ENCODE measurements around the gene CACNG7. TPM values are rescaled to one million over a fixed set of nuclear protein-coding genes. Genes with fewer than 3 reads are reported as not detected.
A peak's percentile ranks its signal among the peaks of the same experiment; 100 is the strongest.
"Not testable (repeated sequence)": the region's sequence is repeated elsewhere in the genome, so short reads cannot be mapped to it uniquely, and the experiment has no call there.

CACNG7 gene
- total RNA-seq, 1 donor: not detected

DNA sequence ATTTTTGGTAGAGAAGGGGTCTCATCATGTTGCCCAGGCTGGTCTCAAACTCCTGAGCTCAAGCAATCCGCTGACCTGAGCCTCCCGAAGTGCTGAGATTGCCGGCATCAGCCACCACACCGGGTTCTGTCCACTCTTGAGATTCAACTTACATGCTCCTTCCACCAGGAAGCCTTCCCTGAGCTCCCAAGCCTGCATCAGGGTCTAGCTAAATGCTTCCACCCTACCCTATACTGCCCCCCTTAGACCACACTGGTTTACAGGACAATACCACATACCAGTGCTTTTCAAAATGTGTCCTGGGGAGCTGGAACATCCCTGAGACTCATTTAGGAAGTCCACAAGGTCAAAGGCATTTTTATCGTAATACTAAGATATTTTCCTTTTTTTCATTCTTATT lies 38.5 kb downstream of the CACNG7 start:
- DNase-seq (ENCODE audit: low read depth in 2 of 3, low spot score in 2 of 3): no peak

DNA sequence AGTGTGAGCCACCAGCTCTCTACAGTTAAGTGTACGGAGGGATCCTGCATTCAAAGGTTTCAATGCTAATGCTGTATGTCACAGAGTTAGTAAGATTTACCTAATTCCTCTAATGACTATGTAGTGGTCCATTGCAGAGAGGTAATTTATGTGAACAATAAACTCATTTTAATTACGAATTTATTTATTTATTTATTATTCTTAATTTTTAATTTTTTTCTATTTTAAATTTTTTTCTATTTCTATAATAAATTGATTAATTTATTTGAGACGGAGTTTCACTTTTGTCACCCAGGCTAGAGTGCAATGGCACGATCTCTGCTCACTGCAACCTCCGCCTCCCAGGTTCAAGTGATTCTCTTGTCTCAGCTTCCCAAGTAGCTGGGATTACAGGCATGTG lies 39.5 kb downstream of the CACNG7 start:
- DNase-seq (ENCODE audit: low read depth in 2 of 3, low spot score in 2 of 3): not testable (repeated sequence)

DNA sequence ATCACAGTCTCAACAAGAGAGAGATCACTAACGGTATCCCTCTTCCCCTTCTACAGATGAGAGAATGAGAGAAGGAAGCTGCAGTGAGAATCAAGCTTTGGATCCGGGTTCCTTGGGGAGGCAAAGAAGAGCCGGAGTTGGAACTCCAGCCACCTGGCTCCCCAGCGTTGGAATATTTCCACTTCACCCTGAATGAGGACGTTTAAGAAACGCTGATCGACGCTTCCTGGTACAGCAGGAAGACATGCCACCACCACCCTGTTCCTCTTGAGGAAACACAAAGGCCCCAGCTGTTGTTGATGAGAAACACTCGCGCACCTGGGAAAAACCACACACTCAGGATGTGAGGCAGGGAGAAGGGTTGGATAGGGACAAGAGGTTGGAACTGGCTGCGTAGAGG lies 42.4 kb downstream of the CACNG7 start:
- DNase-seq (ENCODE audit: low read depth in 2 of 3, low spot score in 2 of 3): no peak

DNA sequence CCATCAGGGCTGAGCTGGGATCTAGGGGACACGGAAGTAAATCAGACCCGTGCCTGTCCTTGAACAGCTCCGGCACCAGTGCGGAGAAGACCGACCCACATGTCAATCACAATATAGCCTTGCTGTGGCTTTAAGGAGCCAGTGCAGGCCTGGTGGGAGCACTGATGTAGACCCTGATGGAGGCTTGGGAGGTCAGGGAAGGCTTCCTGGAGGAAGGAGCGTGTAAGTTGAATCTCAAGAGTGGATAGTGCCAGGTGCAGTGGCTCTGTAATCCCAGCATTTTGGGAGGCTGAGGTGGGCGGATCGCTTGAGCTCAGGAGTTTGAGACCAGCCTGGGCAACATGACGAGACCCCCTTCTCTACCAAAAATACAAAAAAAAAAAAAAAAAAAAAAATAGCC lies 42.9 kb downstream of the CACNG7 start:
- DNase-seq (ENCODE audit: low read depth in 2 of 3, low spot score in 2 of 3): no peak

DNA sequence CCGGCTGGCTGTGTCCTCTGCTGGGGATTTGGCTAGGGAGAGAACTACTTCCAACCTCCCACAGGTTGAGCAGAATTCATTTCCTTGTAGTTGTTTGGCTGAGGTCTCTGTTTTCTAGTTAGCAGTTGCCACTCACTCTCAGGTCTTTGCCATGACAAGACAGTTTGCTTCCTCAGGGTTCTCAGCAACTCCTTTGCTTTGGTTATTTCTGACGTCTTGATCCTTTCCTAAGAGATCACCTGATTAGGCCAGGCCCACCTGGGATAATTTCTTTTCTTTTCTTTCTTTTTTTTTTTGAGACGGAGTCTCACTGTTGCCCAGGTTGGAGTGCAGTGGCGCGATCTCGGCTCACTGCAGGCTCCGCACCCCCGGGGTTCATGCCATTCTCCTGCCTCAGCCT lies 44.3 kb downstream of the CACNG7 start:
- no peak for DNase-seq (ENCODE audit: low read depth in 2 of 3, low spot score in 2 of 3)

DNA sequence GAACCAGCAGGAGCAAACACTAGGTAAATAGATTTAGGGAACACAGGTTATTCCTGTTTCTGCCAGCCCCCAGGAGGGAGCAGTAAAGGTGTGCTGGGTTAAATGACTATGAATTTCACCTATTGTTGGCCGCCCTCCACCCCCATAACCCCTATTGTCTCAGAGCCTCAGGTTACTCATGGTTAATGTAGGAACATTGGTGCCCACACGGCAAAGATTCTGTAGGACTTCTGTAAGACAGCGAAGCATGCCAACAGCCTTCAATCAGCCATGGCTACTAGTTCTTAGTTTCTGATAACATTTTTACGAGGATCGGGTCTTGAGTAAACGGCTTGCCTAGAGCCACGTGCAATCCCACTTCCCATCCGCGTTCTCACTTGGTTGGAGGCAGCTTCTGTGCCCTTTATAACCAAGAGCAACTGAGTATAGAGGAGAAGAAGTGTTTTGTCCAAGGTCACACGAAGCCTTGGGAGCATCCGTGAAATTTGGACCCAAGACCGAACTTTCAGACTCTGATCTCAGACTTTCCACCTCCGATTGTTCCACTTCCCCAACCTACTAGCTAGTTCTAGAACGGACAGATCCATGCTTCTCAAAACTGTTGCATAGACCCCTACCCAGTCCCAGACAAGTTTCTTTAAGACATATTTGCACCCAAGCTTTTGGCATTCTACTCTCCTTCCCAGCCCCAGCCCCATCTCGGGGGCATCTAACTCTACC lies 48.5 kb downstream of the CACNG7 start:
- DNase-seq (ENCODE audit: low read depth in 2 of 3, low spot score in 2 of 3): no peak

DNA sequence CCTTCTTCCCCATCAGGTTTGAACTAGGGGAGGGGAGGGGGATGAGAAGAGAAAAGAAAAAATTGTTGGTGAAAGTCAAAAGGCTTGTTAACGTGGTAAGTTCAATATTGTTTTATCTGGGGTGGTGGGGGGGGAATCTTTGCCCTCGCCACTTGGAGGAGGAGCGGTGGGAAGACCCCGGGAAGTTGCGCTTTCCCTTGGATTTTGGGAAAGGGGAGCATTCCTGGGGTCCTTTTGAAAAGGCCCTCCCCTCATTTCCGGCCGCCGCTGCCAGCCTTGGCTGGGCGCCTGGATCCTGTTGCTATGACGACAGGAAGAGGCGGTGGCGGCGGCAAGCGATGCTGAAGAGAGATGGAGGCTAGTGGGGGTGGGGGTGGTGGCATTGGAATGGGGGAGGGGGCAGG lies 49.1 kb downstream of the CACNG7 start:
- DNase-seq (ENCODE audit: low read depth in 2 of 3, low spot score in 2 of 3): no peak

DNA sequence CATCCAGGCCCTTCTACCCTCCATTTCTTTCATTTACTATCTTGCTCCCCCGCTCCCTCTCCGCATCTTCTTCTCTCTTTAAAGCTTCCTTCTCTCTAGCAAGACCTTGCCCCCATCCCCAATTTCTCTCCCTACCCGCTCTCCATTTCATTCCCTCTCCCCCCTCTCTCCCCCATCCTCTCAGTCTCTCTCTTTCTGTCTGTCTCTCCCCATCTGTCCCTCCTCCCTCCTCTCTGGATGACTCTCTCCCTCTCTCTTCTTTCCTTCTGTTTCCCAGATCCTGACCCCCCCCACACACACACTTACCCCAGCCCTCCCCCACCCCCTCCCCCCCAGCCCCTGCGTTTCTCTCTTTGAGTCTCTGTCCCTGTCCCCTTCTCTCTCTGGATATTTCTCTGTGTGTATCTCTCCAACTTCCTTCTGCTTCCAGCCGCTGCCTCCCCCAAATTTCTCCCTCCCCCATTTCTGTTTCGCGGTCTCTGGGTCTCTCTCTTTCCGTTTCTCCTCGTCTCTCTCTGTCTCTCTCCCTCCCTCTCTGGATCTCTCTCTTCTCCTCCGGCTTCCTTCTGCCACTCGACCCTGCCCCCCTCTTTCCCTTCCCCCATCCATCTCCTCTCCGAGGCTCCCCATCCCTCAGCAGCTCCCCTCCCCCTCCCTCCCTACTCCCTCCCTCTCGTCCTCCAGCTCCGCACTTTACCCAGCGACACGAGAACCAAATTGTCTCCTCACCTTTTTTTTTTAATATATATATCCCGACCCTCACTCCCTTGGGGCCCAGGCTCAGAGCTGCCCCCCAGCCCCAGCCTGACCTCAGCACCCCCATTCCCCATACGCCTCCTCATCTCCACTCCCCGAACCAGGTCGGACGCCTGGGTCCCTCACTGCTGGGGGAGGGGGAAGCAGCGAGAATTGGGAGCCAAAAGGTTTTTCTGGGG lies 50.0 kb downstream of the CACNG7 start:
- DNase-seq (ENCODE audit: low read depth in 2 of 3, low spot score in 2 of 3): no peak

DNA sequence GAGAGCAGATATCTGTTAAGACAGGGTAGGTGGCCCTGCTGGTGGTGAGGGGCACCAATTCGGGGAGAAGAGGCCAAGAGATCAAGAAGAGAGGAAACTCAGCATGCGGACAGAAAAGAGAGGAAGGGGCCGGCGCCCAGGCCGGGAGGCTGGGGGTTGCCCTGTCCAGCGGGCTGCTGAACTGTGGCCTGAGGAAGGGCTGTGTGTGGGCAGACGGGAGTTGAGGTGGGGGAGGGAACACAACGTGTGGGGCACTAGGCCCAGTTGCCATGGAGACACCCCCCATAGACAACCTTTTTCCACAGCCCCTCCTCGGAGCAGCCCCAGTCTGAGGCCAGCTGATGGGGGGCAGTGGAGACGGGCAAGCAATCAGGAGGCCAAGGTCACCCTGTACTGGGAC lies 51.1 kb downstream of the CACNG7 start:
- DNase-seq (ENCODE audit: low read depth in 2 of 3, low spot score in 2 of 3): no peak

DNA sequence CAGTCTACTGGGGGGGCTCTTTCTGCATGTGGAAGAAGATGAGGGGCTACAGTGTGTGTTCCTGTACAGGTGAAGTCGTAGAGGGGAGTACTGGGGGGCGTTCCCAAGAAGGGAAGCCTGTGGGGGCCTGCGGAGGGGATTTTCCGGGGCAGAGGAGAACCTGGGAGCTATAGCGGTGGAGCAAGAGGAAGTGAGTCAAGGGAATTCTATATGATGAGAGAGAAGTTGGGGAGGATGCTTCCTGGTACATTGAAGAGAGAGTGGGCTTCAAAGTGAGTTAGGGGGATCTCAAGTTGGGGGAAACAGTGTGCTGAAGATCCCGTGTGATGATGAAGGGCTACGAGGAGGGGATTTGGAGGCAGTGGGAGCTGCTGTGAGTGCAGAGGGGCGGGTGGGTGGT lies 51.8 kb downstream of the CACNG7 start:
- no peak for DNase-seq (ENCODE audit: low read depth in 2 of 3, low spot score in 2 of 3)

DNA sequence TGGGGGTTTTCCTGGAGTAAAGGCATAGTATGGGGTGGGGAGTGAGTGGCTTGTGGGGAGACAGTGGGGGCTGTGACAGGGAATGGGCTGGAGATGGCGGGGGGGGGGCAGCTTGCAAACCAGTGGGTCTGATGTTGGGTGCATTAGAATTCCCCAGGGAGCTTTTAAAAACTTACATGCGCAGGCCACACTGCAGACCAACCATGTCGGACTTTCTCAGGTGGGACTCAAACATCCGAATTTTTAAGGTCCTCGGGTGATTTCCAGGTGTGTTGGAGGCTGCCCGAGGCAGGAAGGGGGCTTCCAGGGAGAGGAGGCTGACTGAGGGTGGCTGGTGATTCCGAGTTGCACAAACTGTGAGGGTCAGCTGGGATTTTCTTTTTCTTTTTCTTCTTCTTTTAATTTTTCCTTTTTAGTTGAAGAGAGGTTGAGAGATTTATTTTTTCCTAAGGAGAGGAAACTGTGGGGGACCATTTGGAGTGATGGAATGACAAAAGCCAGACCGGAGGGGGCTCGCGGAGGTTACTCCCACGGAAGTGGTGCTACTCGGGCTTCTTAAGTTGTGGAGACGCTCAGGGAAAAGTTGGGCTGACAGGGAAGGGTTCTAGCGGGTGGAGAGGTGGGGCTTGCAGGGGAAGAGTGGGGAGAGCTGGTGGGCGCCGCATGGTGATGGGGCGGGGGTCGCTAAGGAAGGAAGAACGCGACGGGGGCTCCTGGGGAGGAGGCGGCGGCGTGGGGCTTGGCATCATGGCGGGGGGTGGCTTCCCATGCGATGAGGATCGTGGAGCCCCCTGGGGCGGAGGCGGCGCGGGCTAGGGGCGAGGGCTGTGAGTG lies 52.7 kb downstream of the CACNG7 start:
- no peak for DNase-seq (ENCODE audit: low read depth in 2 of 3, low spot score in 2 of 3)

DNA sequence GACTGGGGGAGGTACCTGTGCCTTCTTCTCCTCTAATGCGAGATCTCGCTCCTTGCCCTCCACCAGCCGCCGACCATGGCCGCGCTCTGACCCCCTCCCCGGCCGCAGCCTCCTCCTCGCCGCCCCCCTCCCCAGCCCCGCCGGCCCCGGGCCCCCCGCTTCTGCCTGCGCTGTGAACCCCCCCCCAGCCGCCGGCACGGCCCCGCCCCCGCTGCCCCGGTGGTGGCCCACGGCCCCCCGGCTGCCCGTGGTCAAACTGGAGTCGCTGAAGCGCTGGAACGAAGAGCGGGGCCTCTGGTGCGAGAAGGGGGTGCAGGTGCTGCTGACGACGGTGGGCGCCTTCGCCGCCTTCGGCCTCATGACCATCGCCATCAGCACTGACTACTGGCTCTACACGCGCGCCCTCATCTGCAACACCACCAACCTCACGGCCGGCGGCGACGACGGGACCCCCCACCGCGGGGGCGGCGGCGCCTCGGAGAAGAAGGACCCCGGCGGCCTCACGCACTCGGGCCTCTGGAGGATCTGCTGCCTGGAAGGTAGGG lies 53.9 kb downstream of the CACNG7 start, which contains the start of gene CACNG8:
Gene CACNG8 (plus strand): TSS at position 51 of the 545 bp plus-strand sequence.
- no peak for DNase-seq (ENCODE audit: low read depth in 2 of 3, low spot score in 2 of 3)

DNA sequence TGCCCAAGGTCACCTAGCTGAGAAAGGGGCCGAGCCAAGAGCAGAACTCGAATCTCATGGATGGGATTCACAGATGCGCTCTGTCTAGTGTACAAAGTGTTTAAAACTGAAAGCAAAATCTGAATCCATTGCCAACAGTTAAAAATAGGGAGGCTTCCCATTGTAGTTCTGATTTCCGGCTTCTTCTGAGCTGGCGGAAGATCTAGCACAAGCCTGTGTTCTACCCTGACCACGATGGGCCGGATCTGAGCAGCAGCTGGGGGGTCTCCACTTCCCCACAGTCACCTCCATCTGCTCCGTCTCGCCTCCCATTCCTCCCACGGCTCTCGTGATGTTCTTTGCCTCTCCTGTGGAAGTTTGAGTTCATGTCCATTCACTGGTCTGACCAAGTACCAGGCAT lies 56.0 kb downstream of the CACNG7 start:
- DNase-seq (ENCODE audit: low read depth in 2 of 3, low spot score in 2 of 3): no peak

DNA sequence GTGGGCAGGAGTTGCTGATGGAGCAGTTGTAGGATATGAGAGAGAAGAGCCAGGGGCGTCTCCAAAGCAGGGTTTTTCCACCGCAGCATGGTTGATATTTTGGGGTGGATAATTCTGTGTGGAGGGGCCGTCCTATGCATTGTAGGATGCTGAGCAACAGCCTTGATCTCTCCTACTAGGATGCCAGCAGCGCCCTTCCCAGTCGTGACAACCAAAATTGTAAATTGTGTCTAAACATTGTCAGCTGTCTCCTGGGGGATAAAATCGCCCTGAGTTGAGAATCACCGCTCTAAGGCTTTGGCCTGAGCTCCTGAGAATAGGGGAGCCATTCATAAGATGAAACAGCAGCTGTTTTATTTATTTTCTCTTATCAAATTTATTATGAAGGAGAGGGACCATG lies 57.9 kb downstream of the CACNG7 start:
- no peak for DNase-seq (ENCODE audit: low read depth in 2 of 3, low spot score in 2 of 3)

DNA sequence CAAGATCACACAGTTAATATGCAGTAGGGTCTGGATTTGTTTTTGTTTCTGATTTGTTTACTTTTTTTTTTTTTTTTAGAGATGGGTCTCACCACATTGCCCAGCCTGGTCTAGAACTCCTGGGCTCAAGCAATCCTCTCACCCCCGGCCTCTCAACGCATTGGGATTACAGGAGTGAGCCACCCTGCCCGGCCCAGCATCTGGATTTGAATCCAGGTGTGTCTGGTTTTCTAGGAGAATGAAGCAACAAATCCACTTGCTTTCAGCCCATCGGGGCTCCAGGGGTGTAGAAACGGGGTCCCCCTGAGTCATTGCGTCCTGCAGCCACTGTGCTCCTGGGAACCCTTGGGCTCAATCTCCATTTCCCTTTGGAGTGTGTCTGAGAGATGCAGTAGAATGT lies 60.3 kb downstream of the CACNG7 start:
- DNase-seq (ENCODE audit: low read depth in 2 of 3, low spot score in 2 of 3): no peak

DNA sequence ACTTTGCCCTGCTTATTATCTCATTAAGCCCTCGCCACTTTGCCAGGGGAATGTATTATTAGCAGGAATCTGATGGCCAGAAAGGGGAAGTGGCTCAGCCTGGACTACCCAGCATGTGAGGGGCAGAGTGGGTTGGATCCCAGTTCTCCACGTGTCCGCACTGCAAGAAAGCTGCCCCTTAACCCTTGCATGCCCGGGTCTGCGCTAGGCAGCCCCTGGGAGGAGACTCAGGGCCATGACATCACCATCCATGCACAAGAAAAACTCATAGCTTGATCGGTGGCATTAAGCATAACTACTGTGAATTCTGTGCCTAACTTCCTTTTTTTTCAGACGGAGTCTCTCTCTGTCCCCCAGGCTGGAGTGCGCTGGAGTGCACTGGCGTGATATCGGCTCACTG lies 62.6 kb downstream of the CACNG7 start:
- DNase-seq (ENCODE audit: low read depth in 2 of 3, low spot score in 2 of 3): peak in 1 of 3 donors; percentile 62

DNA sequence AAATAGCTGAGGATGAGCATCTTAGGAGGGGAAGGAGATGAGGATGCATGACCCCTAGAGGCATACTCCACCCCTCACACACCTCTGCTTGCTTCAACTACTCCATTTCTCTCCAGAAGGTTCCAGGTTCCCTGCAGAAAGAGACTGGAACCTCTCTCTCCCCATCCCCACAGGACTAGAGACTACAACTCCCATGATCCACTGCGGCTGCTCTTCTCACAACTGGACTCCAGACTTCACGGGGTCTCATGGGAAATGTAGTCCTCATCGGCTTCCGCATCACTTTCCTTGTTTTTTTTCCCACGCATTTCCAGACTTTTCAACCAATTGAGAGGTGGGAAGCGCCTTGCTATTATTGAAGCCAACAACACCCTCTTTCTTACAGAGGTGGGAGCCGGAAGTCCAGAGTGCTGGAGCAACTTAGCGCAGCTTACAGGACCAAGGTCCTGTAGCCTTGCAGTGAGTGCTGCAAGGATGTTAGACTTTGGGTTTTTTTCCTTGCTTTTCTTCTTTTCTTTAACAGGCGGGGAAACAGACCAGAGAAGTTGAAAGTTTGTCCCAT lies 68.4 kb downstream of the CACNG7 start:
- peak; percentile 26 to 89 (median 72) for DNase-seq (ENCODE audit: low read depth in 2 of 3, low spot score in 2 of 3)

DNA sequence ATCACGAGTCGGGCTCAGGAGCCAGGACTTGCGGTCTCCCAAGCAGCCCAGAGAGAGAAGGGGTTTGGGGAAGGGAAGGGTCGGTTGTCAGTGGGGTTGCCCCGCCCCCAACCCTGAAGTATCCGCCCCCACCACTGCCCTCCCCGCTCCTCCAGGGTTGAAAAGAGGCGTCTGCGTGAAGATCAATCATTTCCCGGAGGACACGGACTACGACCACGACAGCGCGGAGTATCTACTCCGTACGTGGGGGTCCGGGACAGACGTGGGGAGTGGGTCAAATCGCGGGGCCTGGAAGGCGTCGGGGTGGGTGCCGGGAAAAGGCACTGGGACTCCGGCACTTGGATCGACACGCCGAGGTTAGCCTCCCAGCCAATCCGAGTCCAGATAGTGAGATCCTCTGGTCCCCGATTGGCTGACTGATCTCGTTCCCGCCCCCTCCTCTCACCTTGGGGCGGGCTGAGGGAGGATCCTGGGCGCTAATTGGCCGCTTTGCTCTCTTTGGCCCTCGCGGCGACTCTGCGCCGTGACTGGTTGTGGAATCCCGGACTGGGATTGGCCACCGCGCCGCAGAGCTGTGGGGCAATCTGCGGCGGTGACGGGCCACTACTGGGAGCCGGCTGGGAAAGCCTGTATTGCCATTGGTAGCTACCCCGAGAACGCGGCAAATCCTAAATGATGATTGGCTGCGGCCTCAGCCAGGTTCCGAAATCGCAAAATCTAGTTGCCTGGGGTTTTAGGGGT lies 69.1 kb downstream of the CACNG7 start:
- DNase-seq (ENCODE audit: low read depth in 2 of 3, low spot score in 2 of 3): peak in 2 of 3 donors; percentile 74 to 88

DNA sequence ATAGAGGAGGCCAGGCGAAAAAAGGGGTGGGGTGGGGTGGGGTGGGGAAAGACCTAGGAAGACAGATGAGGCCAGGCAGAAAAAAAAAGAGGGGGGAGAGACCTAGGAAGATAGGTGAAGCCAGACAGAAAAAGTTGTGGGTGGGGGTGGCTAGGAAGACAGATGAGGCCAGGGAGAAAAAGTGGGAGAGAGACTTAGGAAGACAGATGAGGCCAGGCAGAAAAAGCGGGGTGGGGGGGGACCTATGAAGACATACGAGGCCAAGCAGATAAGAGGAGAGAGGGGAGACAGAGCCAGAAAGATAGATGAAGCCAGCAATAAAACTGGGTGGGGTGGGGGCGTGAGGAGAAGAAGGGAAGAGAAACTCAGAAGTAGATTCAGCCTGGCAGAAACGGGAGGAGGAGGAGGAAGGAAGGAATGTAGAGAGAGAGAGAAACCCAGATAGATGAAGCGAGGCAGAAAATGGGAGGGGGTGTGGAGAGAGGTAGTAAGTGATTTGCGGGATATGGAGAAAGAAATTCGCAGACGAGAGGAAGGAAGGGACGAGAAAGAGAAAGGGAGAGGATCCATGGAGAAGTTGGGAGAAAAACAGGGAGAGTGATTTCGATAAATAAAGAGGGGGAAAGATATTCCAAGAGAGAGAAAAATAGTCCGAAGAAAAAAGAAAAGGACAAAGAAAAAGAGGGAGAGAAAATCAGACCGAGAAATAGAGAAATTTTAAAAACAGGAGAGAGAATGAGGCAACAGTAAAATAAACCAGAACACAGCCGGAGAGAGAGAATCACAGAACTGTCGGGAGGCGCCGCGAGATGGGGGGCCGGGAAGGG lies 70.1 kb downstream of the CACNG7 start:
- no peak for DNase-seq (ENCODE audit: low read depth in 2 of 3, low spot score in 2 of 3)
